SIG-M5 (cell line): ENCODE data around the gene PRR36.
"Not testable (repeated sequence)": the region's sequence is repeated elsewhere in the genome, so short reads cannot be mapped to it uniquely, and the experiment has no call there.

Source experiments
- DNase-seq: peaks from one replicate; lab custom pipeline; 2025; lab: John Stamatoyannopoulos, UW

PRR36 gene

DNA sequence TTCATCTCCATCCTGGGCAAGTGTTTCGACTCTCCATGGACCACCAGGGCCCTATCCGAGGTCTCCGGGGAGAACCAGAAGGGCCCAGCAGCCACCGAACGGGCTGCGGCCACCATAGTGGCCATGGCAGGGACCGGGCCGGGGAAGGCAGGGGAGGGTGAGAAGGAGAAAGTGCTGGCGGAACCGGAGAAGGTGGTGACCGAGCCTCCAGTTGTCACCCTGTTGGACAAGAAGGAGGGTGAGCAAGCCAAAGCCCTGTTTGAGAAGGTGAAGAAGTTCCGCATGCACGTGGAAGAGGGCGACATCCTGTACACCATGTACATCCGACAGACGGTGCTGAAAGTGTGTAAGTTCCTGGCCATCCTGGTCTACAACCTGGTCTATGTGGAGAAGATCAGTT lies 24.8 kb upstream of the PRR36 start:
- DNase-seq, result no peak

DNA sequence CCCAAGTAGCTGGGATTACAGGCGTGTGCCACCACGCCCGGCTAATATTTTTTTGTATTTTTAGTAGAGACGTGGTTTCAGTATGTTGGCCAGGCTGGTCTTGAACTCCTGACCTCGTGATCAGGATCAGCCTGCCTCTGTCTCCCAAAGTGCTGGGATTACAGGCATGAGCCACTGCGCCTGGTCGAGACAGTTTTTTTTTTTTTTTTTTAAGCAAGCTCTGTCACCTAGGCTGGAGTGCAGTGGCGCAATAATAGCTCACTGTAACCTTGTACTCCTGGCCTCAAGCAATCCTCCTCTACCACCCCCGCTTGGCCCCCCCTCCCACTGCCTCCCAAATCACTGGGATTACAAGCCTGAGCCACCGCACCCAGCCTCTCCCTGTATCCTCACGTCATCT lies 23.1 kb upstream of the PRR36 start:
- no peak for DNase-seq

DNA sequence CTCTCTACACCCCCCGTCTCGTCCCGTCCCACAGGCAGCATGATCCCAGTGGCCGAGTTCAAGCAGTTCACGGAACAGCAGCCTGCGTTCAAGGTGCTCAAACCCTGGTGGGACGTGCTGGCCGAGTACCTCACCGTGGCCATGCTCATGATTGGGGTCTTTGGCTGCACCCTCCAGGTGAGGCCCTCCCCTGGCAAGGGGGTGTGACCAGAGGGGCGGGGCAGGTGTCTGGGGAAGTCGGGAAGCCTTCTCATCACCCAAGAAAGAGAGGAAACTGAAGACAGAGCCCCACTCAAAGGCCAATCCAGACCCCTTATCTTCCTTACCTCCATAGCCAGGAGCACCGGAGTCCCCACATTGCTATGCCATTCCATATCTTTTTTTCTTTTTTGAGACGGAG lies 21.4 kb upstream of the PRR36 start:
- DNase-seq, result no peak

DNA sequence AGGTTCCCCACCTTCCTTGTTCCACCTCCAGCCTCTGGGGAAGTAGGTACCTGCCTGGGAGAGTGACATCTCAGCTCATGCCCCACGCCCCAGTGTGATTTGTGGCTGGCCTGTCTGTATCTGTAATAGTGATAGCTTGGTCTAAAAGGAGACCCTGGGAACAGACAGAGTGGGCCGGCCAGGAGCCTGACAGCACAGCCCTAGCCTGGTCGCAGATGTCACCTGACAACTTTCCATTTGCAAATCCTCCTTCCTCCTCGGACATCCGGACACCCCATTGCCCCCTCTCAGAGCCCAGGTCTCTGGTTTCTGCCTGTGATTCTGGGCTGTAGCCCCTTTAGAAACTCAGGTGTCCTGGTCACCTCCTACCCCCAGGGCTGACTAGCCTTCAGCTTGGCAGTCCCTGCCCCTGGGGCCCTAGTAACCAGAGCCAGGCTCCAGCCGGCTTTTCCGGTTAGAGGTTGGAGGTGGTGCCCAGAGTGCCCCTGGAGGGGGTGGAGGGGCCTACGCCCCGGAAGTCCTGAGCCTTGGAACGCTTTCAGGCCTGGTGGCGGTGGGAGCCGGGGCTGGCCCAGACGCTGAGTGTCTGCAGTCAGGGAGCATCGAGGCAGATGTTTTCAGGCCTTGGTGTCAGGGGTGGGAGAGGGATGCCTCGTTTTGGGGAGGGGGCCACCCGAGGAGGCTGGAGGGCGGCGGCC lies 20.6 kb upstream of the PRR36 start:
- no peak for DNase-seq

DNA sequence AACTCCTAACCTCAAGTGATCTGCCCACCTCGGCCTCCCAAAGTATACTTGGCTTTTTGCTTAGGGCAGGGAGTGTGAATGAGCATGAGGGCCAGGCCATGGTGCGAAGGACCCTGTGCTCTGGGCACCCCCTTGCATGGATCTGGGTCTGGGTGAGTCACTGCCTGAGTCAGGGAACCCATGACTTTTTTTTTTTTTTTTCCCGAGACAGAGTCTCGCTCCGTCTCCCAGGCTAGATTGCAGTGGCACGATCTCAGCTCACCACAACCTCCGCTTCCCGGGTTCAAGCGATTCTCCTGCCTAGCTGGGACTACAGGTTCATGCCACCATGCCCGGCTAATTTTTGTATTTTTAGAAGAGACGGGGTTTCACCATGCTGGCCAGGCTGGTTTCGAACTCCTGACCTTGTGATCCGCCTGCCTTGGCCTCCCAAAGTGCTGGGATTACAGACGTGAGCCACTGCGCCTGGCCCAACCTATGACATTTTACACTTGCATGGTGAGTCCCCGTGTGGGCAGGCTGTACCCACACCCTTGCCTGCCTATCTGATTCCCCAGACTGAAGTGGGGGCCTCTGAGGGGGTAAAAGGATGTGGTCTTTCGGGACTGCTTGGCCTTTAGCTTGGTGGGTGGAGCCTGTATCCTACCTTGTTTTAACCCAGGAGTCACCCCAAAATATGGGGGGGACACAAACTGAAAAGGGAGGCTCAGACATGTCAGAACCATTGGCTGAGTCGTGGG lies 19.3 kb upstream of the PRR36 start:
- DNase-seq, result not testable (repeated sequence)

DNA sequence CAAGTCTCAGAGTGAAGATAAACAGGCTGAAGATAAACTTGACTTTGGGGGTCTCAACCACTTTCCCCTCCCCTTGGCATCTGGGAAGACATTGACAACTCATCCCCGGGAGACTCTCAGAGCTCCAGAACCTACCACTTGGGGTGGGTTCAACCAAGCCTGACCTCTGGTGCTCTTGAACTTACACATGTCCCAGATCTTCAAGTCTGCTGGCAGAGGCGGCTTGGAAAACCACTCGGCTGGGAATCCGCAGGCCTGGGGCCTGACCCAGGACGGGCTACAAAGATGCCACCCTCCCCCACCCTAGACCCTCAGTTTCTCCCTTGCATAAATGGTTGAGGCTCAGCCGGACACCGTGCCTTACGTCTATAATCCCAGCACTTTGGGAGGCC lies 14.6 kb upstream of the PRR36 start:
- no peak for DNase-seq

DNA sequence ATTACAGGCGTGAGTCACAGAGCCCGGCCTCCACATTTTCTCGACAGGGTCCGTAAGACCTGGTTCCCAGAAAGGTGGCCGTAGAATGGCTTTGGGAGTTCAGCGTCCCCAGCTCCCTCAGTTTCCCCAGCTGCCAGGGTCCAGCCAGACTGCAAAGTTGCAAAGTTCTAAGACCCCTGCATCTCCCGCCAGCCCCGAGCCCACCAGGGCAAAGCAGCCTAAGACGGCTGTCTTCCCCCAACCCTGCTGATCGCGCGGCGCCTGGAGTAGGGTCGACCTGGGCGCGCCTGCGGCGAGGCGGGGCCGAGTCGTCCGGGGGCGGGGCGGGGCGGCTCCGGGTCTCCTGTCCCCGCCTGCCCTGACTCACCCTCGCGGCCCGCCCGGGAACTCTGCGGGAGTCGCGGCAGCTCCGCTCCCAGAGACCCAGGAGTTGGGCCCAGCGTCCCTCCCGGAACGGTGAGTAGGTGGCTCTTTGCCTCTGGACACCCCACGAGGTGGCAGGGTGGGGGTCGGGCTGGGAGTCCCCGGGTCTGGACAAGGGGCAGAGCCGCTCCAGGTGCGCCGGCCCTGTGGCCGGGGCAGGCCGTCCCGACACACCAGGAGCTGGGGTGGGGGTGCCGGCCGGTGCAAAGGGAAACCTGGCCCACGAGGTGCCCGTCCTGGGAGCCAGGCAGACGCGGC lies 14.1 kb upstream of the PRR36 start, which contains the start of gene LRRC8E:
Gene LRRC8E (plus strand): TSS at position 366 of the 681 bp plus-strand sequence. CDS start 7,094 bp downstream, outside the sequence.
- no peak for DNase-seq

DNA sequence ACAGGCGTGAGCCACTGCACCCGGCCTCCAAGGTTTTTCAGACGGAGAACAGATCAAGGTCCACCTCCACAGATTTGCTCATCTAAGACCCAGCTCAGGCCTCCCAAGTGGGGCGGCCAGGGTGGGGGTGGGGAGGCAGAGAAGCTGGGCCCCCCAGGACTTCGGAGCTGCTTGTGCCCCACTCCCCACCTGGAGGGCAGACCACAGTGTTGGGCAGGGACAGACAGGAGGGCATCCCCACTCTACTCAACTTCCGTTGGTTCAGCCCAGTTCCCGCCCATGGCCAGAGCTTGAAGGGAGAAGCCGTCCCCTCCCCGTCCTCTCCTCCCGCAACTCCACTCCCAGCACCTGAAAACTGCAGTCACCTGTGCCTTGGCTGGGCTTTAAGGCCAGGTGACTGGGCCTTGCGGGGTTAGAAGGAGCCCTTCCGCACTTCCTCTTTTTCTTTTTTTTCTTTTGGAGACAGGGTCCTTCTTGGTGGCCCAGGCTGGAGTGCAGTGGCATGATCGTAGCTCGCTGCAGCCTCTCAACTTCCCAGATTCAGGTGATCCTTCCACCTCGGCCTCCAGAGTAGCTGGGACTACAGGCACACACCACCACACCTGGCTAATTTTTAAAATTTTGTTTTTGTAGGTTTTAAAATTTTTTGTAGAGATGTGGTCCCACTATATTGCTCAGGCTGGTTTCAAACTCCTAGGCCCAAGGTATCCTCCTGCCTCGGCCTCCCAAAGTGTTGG lies 13.4 kb upstream of the PRR36 start:
- no peak for DNase-seq

DNA sequence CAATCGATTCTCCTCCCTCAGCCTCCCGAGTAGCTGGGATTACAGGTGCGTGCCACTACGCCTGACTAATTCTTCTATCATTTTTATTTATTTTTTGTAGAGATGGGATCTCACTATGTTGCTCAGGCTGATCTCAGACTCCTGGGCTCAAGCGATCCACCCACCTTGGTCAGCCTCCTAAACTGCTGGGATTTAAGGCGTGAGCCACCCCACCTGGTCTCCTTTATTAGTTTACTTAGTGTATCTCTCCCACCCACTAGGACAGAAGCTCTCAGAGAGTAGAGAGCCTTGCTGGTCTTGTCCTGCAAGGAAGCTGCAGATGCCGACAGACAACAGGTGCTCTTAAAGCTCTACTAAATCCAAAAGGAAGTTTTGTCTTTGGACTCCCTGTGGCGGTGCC lies 11.6 kb upstream of the PRR36 start:
- no peak for DNase-seq

DNA sequence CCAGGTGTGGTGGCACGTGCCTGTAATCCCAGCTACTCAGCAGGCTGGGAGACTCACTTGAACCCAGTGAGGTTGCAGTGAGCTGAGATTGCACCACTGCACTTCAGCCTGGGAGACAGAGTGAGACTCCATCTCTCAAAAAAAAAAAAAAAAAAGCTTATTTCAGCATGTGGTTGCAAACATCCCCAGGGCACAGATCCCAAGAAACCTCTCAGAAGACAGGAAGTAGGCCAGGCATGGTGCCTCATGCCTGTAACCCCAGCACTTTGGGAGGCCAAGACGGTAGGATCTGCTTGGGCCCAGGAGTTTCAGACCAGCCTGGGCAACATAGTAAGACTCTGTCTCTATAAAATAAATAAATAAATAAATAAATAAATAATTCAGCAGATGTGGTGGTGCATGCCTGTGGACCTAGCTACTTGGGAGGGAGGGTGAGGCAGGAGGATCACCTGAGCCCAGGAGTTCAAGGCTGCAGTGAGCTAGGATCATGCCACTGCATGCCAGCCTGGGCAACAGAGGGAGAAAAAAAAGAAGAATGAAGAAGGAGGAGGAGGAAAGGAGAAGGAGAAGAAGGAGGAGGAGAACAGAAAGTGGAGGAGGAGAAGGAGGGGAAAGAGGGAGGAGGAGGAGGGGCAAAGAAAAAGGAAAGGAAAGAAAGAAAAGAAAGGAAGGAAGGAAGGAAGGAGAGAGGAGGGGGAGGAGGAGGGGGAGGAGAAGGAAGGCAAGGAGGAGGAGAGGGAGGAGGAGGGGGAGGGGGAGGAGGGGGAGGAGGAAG lies 9.8 kb upstream of the PRR36 start:
- DNase-seq, result no peak

DNA sequence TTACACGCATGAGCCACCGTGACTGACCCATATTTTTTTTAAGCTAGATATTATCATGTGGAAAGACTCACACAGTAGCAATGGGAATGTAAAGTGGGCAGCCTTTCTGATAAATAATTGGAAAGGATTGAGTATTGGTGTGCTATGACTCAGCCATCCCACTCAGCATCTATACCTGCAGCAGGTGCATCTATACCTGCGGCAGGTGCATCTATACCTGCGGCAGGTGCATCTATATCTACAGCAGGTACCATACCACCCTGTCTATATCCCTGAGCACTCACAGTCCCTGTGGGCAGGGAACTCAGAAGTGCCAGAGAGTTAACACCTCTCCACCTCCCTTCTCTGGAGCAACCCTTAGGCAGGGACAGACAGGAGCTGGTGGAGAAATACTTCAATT lies 8.9 kb upstream of the PRR36 start:
- no peak for DNase-seq

DNA sequence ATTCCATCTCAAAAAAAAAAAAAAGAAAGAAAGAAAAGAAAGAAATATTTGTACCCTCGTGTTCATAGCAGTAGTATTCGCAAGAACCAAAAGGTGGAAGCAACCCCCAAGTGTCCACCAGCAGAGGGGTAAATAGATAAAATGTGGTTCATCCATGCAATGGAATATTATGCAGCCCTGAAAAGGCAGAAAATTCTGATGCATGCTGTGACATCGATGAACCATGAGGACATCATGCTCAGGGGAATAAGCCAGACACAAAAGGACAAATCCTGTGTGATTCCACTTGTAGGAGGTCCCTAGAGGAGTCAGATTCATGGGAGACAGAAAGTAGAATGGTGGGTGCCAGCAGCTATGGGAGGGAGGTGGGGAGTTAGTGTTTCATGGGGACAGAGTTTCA lies 7.7 kb upstream of the PRR36 start:
- no peak for DNase-seq

DNA sequence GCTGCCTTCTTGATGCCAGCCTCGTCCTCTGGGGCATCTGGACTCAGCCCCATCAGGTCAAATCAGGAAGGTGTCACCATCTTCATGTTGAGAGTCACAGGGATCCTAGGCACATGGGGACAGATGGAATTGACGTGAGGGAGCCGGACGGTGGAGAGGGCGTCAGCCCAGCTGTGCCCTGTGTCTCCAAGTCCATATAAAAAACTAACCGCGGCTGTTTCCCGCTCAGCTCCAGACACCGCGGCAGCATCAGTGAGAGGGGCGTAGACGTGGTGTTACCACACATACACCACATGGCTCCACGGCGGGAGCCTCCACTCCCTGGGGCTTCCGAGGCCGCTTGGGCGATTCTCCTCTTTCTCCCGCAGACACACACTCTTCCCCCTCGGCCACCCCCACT lies 5.6 kb upstream of the PRR36 start:
- DNase-seq, result no peak

DNA sequence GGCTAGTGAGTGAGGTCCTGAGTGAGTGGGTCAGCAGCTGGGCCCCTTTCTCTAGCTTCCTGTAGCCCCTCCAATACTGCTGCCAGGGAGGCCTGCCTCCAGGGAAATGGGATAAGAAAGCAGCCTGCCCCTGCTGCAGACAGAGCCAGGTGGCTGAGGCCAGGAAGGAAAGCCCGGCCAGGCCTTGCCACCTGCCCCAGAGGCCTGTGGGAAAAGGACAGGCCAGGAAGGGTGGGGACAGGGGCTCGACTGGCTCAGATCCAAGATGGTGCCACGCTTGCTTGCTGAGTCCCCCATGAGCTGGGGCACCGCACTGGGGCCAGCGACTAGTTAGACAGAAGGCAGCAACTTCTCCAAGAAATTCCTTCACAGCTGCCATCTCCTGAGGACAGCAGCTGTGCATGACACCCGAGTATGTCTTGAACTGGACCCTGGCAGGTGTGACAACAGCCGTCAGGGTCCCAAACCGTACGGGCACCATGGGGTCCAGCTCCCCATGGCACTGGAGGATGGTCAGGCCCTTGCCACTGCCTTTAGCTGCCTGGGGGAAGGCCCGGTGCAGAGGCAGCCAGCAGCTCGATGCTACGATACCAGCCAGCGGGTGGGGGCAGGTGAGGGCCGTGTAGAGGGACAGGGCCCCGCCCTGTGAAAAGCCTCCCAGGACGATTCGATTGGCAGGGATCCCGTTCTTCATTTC lies 5.1 kb upstream of the PRR36 start:
- DNase-seq, result no peak

DNA sequence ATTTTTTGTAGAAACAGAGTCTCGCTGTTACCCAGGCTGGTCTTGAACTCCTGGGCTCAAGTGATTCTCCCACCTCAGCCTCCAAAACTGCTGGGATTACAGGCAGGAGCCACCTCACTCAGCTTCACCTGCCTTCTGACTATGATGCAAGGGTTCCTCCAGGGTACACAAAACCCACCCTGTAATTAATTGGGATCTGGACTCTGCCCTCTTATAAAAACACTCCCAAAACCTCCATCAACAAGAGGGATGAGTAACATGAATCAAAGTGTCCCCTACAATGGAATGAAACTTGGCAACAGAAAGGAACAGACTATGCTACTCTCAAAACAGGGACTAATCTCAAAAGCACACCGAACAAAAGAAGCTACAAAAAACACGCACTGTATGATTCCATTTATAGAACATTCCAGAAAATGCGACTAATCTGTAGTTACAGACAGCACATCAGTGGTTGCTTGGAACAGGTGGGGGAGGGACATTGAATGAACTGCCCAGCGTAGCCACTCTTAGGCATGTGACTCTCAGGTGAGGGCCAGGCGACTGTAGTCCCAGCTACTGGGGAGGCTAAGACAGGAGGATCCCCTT lies 3.2 kb upstream of the PRR36 start:
- no peak for DNase-seq

DNA sequence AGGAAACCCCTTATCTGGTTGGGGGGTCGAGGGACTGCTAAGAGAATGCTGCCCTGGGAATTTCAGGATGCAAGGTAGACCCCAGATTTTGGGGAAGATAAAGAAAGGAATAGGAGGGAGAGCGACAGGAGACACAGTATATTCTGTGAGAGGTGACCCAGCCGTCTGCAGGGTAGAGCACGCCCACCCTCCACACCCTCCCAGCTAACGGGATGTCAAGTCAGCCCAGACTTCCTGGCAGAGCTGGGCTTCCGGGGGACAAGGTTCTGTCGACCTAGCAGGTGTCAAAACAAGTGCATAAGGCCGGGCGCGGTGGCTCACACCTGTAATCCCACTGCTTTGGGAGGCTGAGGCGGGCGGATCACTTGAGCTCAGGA lies 695 bp upstream of the PRR36 start:
- no peak for DNase-seq

DNA sequence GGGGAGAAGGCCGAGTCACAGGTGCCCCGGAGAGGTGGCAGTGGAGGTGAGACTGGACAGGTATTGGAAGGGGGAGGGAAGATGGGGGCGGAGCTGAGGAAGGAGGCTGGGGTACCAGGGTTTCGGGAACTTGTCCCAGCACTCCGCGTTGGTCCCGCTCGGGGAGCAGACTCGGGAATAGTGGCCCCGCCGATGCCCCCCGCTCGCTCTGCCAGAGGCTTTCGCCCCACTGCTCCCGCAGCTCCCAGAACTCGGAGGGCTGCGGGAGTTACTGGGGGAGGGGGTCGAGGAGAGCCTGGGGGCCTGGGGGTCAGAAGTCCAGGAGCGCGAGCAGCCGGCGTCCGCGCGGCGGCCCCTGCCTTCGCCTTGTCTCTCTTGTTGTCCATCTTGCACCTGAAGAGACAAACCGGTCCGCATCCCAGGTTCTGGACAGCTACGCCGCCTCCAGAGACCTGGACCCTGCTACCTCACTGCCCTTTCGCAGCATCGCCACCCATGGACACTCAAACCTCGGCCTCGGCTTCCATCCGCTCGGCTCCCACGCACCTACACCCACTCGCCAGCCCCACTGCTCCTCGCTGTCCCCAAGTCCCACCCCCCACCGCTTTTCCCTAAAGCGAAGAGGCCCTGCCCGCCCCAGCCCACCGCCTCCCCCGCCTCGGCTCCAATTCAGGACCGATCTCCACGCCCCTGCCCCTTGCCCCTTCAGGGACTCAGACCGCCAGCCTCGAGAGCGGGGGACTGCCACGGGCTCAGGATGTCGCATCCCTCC lies 700 bp downstream of the PRR36 start:
- DNase-seq, result no peak

DNA sequence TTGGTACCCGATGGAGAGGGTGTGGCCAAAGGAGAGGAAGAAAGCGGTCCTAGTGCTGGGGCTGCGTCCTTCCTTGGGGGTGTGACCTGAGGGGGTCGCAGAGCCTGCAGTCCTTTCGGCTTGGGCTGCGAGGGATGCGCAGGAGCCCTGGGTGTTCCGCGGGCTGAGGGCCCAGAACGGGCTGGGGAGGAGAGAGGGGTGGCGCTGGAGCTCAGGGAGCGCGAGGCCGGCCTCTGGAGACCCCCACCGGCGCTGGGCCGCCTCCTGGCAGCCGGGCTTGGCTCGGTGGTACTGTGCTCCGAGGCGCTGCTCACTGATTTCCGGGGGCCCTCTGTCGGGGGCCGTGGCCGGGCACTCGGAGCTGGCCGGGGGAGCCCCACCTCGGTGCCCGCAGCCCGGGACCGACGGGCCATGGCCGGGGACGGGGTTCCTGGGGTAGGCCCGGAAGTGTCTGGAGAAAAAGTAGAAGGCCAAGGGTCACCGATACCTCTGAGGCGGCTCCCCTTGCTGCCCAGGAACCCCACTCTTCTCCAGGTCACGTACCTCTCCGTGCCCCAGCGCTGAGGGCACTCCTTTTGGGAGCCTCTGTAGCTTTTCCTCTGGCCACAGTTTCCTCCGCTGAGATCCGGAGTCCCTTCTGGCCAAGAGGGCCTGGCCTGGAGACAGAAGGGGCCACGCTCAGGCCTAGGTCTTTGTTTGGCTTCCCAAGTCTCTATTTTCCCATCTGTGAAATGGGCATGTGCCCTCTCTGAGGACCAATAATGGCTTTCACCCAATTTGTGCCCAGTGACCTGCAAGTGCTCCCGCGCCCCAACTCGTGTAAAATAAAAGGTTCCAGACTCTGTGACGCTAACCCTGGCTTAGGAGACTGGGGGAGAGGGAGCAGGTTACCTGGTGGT lies 1.6 kb downstream of the PRR36 start:
- no peak for DNase-seq
